Kidney epithelial cell (primary cell): Measurements from ENCODE around the gene ITSN1. TPM values are rescaled to one million over a fixed set of nuclear protein-coding genes. Genes with fewer than 3 reads are reported as not detected.
A peak's percentile ranks its signal among the peaks of the same experiment; 100 is the strongest.

ENCODE experiments used
- DNase-seq: peaks from one replicate; pipeline ENCODE4 v3.0.0-alpha.2; 2010; ENCODE audit warnings: low read depth
- H3K27me3 ChIP-seq: 2 replicates; pipeline ENCODE4 v1.6.0; 2011; ENCODE audit warnings: low read length; ENCODE audit not compliant: control insufficient read depth, insufficient read depth
- H3K36me3 ChIP-seq: 2 replicates; pipeline ENCODE4 v1.5.1; 2011; ENCODE audit warnings: low read length; ENCODE audit not compliant: control insufficient read depth, insufficient read depth
- H3K4me3 ChIP-seq: 2 replicates; pipeline ENCODE4 v1.5.1; 2011; ENCODE audit warnings: low read depth, mild to moderate bottlenecking, control low read depth, low read length
- total RNA-seq: library from RNA; depleted of rRNA; stranded (reverse); fragments of >200 nt; gene quantifications from 2 replicates; pipeline ENCODE4 v1.2.3, GENCODE V29; 2015
- TF ChIP-seq, protein P1 (sequence below): IDR thresholded peaks from 2 replicates; pipeline ENCODE4 v1.5.1; 2011; ENCODE audit warnings: mild to moderate bottlenecking, moderate library complexity, low read length, control low read depth, inconsistent platforms; ENCODE audit not compliant: insufficient read depth, poor library complexity, severe bottlenecking

ITSN1 gene
- total RNA-seq, 1 donor from 2014 or later: 20.4 TPM

DNA sequence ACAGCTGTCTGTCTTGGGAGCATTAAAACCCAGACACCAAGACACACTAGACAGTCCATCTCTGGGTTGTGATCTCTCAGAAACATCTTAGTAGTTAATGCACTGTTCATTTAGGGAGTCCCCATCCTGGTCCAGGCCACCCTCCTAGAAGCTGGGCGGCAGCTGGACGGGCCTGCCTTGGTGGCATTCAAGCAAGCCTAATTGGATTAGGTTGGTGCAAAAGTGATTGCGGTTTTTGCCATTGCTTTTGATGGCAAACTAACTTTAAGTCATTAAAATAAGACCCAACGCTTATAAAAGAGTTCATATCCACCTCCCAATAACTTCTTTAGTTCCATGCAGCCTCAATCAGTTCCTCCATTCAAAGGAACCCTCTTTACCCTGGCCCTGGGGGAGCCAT is 251.6 kb downstream of the ITSN1 start:
- no peak overlapping the region for H3K4me3 ChIP-seq
- no peaks in the 10 kb centered on the region for H3K27me3 ChIP-seq
- no peak for DNase-seq
- TF ChIP-seq, protein P1, sequence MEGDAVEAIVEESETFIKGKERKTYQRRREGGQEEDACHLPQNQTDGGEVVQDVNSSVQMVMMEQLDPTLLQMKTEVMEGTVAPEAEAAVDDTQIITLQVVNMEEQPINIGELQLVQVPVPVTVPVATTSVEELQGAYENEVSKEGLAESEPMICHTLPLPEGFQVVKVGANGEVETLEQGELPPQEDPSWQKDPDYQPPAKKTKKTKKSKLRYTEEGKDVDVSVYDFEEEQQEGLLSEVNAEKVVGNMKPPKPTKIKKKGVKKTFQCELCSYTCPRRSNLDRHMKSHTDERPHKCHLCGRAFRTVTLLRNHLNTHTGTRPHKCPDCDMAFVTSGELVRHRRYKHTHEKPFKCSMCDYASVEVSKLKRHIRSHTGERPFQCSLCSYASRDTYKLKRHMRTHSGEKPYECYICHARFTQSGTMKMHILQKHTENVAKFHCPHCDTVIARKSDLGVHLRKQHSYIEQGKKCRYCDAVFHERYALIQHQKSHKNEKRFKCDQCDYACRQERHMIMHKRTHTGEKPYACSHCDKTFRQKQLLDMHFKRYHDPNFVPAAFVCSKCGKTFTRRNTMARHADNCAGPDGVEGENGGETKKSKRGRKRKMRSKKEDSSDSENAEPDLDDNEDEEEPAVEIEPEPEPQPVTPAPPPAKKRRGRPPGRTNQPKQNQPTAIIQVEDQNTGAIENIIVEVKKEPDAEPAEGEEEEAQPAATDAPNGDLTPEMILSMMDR: no peak
- H3K36me3 ChIP-seq: no peaks in the 10 kb centered on the region

DNA sequence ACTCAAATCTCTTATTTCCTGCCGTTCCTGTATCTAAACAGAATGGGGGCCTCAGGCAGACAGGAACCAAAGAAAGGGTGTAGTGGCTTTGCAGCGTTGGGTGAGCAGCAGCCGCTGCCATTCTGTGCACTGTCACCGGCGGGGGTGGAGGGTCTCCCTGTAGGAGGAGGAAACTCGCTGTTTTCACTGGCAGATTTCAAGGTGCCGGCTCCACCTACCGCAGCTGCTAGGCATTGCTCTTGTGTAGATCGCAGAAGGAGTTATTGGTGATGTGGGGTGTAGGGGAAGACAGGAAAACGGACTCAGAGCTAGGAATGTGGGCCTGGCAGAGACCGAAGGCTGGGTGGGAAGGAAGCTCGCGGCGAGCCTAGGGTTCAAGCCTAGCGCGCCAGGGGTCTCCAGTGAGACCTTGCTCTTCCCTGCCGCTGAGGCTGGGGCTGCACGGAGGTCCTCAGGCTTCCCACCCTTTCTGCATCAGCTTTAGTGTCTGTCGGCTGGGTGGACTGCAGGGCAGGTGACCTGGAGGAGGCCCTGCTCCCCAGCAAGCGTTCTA is 252.5 kb downstream of the ITSN1 start:
- H3K36me3 ChIP-seq: no peaks in the 10 kb centered on the region
- DNase-seq: peak; percentile 62
- H3K4me3 ChIP-seq: peak overlapping the region; percentile 18
- H3K27me3 ChIP-seq: no peaks in the 10 kb centered on the region
- TF ChIP-seq, protein P1: peak; percentile 96

DNA sequence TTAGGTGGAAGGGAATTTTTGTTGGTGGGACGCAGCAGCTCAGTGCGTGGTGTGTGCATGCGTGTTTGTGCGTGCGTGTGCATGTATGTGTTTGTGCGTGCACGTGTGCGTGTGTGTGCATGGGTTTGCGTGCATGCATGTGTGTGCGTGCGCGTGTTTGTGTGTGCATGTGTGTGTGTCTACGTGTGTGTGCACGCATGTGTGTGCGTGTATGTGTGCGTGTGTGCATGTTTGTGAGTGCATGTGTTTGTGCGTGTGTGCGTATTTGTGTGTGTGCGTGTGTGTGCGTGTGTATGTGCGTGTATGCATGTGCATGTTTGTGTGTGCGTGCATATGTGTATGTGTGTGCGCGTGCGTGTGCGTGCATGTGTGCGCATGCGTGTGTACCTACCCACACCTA is 253.1 kb downstream of the ITSN1 start:
- no peak overlapping the region for H3K4me3 ChIP-seq
- H3K36me3 ChIP-seq: no peaks in the 10 kb centered on the region
- DNase-seq: no peak
- TF ChIP-seq, protein P1: no peak
- no peaks in the 10 kb centered on the region for H3K27me3 ChIP-seq

DNA sequence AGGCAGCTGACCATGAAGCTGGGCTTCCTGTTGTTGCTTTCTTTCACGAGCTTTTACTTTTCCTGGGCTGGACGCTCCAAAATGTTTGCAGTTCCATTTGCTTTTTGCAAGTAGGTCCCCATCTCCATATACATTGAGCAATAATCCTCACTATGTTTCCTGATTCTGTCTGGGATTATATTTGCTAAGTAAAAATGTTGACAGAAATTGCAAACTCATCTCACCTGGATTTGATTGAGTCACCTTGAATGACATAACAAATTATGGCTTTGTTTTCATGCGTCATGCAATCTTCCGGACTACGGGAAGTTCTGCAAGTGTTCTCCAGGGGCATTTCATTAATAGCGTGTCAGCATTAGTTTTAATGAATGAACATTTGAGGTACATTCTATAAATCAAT is 254.4 kb downstream of the ITSN1 start:
- DNase-seq: no peak
- no peaks in the 10 kb centered on the region for H3K36me3 ChIP-seq
- no peak overlapping the region for H3K4me3 ChIP-seq
- TF ChIP-seq, protein P1: no peak
- H3K27me3 ChIP-seq: no peaks in the 10 kb centered on the region

DNA sequence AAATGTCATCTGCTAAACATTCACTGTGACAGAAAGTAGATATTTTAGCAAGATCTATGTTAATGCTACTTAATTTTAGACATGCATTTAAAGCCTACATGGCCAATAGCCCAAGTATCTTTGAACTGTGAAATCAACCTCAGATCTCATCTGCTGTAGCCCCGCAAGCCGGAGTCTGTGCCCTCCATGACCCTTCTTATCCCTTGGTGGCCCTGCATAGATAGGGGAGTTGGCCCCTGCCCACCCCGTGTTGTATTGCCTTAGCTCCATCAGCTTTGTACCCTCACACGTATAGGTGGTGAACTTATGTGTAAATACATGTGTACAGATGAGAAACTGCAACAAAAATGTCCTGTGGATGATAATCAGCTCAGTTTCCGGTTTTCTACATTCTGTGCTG is 254.8 kb downstream of the ITSN1 start:
- no peak for DNase-seq
- H3K27me3 ChIP-seq: no peaks in the 10 kb centered on the region
- TF ChIP-seq, protein P1: no peak
- no peak overlapping the region for H3K4me3 ChIP-seq
- no peaks in the 10 kb centered on the region for H3K36me3 ChIP-seq

DNA sequence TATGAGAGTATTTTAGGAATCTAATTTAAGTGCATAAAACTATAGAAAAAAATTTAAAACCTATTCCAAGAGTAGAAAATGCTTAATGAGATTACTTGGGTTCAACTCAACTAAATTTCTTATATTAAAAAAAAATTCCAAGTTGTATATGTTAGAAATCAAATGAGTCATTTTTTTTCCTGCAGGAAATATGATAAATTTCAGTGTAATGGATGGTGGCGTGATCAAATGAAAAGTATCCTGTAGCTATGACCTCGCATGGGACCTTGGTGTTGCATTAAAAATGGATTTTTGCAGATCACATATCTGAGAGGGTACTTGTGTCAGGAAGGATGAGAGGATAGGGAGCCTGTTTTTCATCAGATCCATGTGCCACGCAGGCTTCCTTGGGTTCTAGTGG is 255.4 kb downstream of the ITSN1 start:
- DNase-seq: no peak
- TF ChIP-seq, protein P1: no peak

More for the DNA sequence above, 255.4 kb downstream of the ITSN1 start:
- Histone ChIP-seq H3K27me3 (no peaks in the 10 kb centered on the region), H3K36me3 (no peaks in the 10 kb centered on the region), H3K4me3 (no peak overlapping the region)
